Measurements from ENCODE around the gene ARID2. TPM values are rescaled to one million over a fixed set of nuclear protein-coding genes. Genes with fewer than 3 reads are reported as not detected.

Gene ARID2
- total and polyA plus RNA-seq, 2 of the 13 experiments (the other 11 are each of a cell fraction or from before 2014, with no cell fraction given): 15.9 to 22.2 TPM

DNA sequence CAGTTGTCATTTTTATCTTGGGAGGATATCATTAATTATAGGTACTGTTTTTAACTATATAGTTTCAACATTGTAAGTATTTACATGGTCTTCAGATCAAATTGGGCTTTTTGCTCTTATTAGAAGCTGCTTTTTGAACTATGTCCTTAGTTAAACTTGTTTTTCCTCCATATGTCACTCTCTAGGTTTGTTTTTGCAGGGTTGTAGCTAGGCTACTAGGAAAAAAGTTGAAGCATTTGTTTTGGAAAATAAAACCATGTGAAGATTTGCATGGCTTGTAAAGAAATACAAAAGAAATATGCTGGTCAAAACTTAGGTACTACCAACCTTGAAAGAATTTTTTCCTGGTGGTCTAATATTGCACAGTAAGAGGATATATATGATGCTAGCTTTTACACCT is 3.4 kb downstream of the ARID2 start (continued):
- no peak for TF ChIP-seq ZNF460 (CRISPR knock-in tag; IDR thresholded peaks at IDR 0.05; ENCODE audit: borderline replicate concordance)

DNA sequence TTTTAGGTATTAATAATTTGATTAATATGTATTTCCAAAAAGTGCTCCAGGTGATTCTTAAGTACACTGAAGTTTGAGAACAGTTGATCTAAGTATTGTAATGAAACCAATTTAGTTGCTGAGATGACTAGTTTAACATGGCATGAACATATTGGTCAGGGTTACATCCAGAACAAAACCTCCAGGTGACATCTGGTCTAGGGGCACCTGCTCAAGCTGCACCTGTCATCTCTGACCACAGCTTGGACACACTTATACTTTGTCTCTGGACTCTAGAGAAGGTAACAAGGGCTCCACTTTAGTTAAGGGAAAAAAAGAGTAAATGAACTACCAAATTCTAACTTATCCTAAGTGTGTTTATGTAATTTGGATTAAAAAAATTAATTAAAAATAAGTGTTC is 8.1 kb downstream of the ARID2 start:
- H3K4me3 ChIP-seq (replicated peaks in 1 of 3; ENCODE audit: insufficient read depth in 1 of 3, low read depth in 2 of 3, low read length in 3 of 3): no peak overlapping the region
- H3K27me3 ChIP-seq (ENCODE audit: control insufficient read depth in 1 of 2, insufficient read depth in 2 of 2, low read length in 2 of 2): no peaks in the 10 kb centered on the region
- no peak overlapping the region for H3K27ac ChIP-seq (ENCODE audit: extremely low read length, insufficient read depth, low read length)
- peaks cover 97% of the 10 kb centered on the region for H3K79me2 ChIP-seq (ENCODE audit: insufficient read depth, low read length)
- DNase-seq (ENCODE audit: low spot score) (no peak), ATAC-seq (no peak), FAIRE-seq (no peak)
- H3K9ac ChIP-seq (ENCODE audit: insufficient read depth, low read depth, low read length): no peak overlapping the region
- in situ Hi-C loops (cut with HindIII; ENCODE audit: extremely low pct_ligation_motif_present, low pct_unique_long_range_greater_than_20kb): loop anchor here (25.0 kb wide), 1 partner anchor 550 kb away; no protein-coding TSS in a partner anchor
- intact Hi-C loops (cut with micrococcal nuclease; ENCODE audit: unreplicated experiment): no loop called here
- POLR2A ChIA-PET: no interaction called here
- no TSS peak for BruUV-seq (replicated peaks)
- CTCF ChIA-PET (ENCODE audit: low intra/inter-chr PET ratio, low total read pairs): no interaction called here
- H4K20me1 ChIP-seq (ENCODE audit: insufficient read depth, low read length): peaks cover 7% of the 10 kb centered on the region; the same call in 1 of the 2 replicates
- H3K4me2 ChIP-seq (ENCODE audit: low read depth, low read length): no peak overlapping the region
- H3K36me3 ChIP-seq (replicated peaks in 1 of 2; ENCODE audit: control insufficient read depth in 1 of 2, insufficient read depth in 2 of 2, low read length in 2 of 2): peaks cover 0 to 15% of the 10 kb centered on the region in 2 experiments; a peak in 2 of 5 replicates
- H3K4me1 ChIP-seq (ENCODE audit: insufficient read depth, low read length): peaks cover 22% of the 10 kb centered on the region
- no peak overlapping the region for H2AFZ ChIP-seq (ENCODE audit: low read length)
- H3K9me3 ChIP-seq (ENCODE audit: low read length): no peaks in the 10 kb centered on the region
- no peak for TF ChIP-seq ZNF331 (CRISPR knock-in tag; IDR thresholded peaks at IDR 0.05)

DNA sequence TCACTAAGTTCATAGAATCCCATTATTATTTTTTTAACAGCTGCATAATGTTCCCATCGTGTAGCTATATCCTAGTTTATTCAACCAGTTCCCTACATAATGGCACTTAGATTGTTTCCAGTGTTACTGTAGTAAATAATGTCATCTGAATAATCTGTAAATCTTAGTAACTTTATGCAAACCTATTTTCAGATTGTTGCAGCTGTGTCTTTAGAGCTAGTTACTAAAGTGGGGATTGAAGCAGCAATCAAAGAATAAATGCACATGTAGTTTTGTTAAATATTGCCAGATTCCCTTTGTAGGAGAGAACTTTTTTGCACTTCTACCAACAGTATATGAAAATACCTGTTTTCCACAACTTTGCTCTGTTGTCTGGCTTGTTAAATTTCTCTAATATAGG is 13.1 kb downstream of the ARID2 start:
- H3K9ac ChIP-seq (ENCODE audit: insufficient read depth, low read depth, low read length): no peak overlapping the region
- no peaks in the 10 kb centered on the region for H3K9me3 ChIP-seq (ENCODE audit: low read length)
- DNase-seq (ENCODE audit: low spot score) (no peak), ATAC-seq (no peak), FAIRE-seq (no peak)
- intact Hi-C loops (cut with micrococcal nuclease; ENCODE audit: unreplicated experiment): no loop called here
- H3K4me3 ChIP-seq (replicated peaks in 1 of 3; ENCODE audit: insufficient read depth in 1 of 3, low read depth in 2 of 3, low read length in 3 of 3): no peak overlapping the region
- peaks cover 0 to 6% of the 10 kb centered on the region in 2 experiments; a peak in 1 of 5 replicates for H3K36me3 ChIP-seq (replicated peaks in 1 of 2; ENCODE audit: control insufficient read depth in 1 of 2, insufficient read depth in 2 of 2, low read length in 2 of 2)
- H3K4me2 ChIP-seq (ENCODE audit: low read depth, low read length): no peak overlapping the region
- H3K4me1 ChIP-seq (ENCODE audit: insufficient read depth, low read length): peaks cover 13% of the 10 kb centered on the region; the same call in 1 of the 2 replicates
- CTCF ChIA-PET (ENCODE audit: low intra/inter-chr PET ratio, low total read pairs): no interaction called here
- POLR2A ChIA-PET: interaction anchor here (1.4 kb wide), 1 partner anchor 12 kb away, joined by 3 read pairs; no protein-coding TSS in a partner anchor
- in situ Hi-C loops (cut with HindIII; ENCODE audit: extremely low pct_ligation_motif_present, low pct_unique_long_range_greater_than_20kb): loop anchor here (25.0 kb wide), 1 partner anchor 555 kb away; no protein-coding TSS in a partner anchor
- WGBS (ENCODE audit: low lambda C conversion rate): 98% methylated on average over 1 of the region's 1 CpG
- peaks cover 92% of the 10 kb centered on the region for H3K79me2 ChIP-seq (ENCODE audit: insufficient read depth, low read length)
- BruUV-seq (replicated peaks): no TSS peak
- no peak overlapping the region for H3K27ac ChIP-seq (ENCODE audit: extremely low read length, insufficient read depth, low read length)
- peak; percentile 98 for TF ChIP-seq ZNF317 (CRISPR knock-in tag; IDR thresholded peaks at IDR 0.05)
- no peak for TF ChIP-seq NR2F1 (CRISPR knock-in tag; IDR thresholded peaks at IDR 0.05)
- H3K27me3 ChIP-seq (ENCODE audit: control insufficient read depth in 1 of 2, insufficient read depth in 2 of 2, low read length in 2 of 2): no peaks in the 10 kb centered on the region
- H4K20me1 ChIP-seq (ENCODE audit: insufficient read depth, low read length): peaks cover 21% of the 10 kb centered on the region
- H2AFZ ChIP-seq (ENCODE audit: low read length): no peak overlapping the region

Data from HepG2 (cell line).